SK-N-MC (cell line): ENCODE results near the gene CALN1.

ENCODE experiments used
- DNase-seq: peaks from one replicate; pipeline ENCODE4 v3.0.0-alpha.2; 2011; ENCODE audit warnings: low read depth, low spot score
- H3K27ac ChIP-seq: fragments of 200-600 bp; sonication (generic); 2 replicates; pipeline ENCODE4 v1.5.1; 2016; ENCODE audit warnings: mixed run types
- H3K36me3 ChIP-seq: fragments of 200-600 bp; sonication (generic); 2 replicates; pipeline ENCODE4 v1.6.1; 2017; ENCODE audit warnings: antibody characterized with exemption, low read length, mixed read lengths; ENCODE audit not compliant: insufficient read depth
- H3K4me3 ChIP-seq: fragments of 200-600 bp; sonication (generic); 2 replicates; pipeline ENCODE4 v1.5.1; 2016
- H3K9ac ChIP-seq: fragments of 200-600 bp; sonication (generic); 2 replicates; pipeline ENCODE4 v1.8.0; 2017; ENCODE audit warnings: mixed run types, mixed read lengths; ENCODE audit not compliant: insufficient read length
- H3K9me3 ChIP-seq: fragments of 200-600 bp; sonication (generic); 2 replicates; pipeline ENCODE4 v1.6.1; 2017; ENCODE audit warnings: low read depth, mild to moderate bottlenecking, antibody characterized with exemption, low read length, moderate library complexity, mixed read lengths
- EZH2 ChIP-seq: fragments of 200-600 bp; sonication (generic); IDR thresholded peaks from one replicate; pipeline ENCODE4 v1.6.1; 2017; ENCODE audit warnings: antibody characterized with exemption
- FOXP2 ChIP-seq: optimal IDR thresholded peaks from 2 replicates; pipeline ENCODE3; 2011; ENCODE audit warnings: mild to moderate bottlenecking, moderate library complexity; ENCODE audit not compliant: insufficient read depth; ENCODE audit errors: extremely low read length, control extremely low read depth
- POLR2AphosphoS5 ChIP-seq: IDR thresholded peaks from 2 replicates; pipeline ENCODE4 v1.6.1; 2012; ENCODE audit warnings: mild to moderate bottlenecking, low read depth, low read length, borderline replicate concordance

CALN1 gene

DNA sequence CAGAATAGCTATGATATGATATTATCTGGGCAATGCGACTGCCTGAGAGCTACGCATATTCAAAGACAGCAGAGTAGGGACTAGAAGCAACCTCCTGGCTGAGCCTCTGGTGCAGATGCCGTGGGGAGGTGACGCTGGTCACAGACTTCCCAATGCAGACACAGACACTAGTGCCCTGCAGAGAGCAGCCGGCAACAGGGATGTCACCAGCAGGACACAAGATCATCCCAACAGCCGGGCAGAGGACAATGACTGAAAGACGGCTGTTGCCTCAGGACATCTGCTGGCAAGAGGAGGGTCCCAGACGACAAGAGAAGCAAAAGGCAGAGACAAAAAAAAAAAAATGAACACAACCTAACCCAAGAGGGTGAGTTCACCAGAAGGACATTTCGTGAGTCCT lies 104.6 kb downstream of the CALN1 start:
- DNase-seq: no peak
- no peak overlapping the region for H3K4me3 ChIP-seq
- H3K9me3 ChIP-seq: no peaks in the 10 kb centered on the region
- no peak overlapping the region for H3K27ac ChIP-seq
- no peak for TF ChIP-seq EZH2
- TF ChIP-seq FOXP2: no peak
- TF ChIP-seq POLR2AphosphoS5: no peak
- no peak overlapping the region for H3K9ac ChIP-seq
- no peaks in the 10 kb centered on the region for H3K36me3 ChIP-seq

DNA sequence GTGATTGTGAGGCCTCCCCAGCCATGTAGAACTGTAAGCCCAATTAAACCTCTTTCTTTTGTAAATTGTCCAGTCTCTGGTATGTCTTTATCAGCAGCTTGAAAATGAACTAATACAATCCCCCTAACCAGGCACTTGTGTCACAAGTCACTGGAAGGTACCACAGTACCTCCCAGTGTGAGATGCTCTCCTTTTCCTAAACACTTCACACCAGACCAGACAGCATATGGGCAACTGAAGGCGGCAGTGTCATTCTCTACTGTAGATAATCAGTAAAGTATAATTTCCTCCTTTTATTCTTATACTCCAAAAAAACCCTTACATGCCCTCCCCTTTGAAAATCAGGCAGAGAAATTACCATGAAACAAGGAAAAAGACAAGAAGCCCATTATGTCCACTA lies 113.2 kb downstream of the CALN1 start:
- no peaks in the 10 kb centered on the region for H3K36me3 ChIP-seq
- H3K9ac ChIP-seq: no peak overlapping the region
- H3K4me3 ChIP-seq: no peak overlapping the region
- DNase-seq: no peak
- H3K27ac ChIP-seq: no peak overlapping the region
- no peaks in the 10 kb centered on the region for H3K9me3 ChIP-seq
- TF ChIP-seq POLR2AphosphoS5: no peak
- no peak for TF ChIP-seq FOXP2
- TF ChIP-seq EZH2: no peak

DNA sequence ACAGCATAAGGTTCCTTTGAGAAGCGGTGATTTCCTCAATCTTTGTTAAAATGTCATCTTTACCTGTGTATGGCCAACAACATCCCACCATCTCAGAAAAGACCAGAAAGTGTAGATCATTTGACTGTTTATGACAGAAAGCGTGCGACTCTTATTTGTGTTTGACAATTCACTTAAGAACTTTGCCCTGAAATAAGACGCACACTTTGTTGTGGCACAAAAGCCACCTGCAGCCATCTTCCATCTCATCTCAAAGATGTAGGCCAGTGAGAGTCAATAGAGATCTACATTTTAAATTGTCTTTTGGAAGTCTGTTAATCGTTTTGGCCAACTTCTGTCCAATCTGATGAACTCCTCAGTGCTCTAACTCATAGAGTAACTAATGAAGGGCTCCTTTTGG lies 114.0 kb downstream of the CALN1 start:
- TF ChIP-seq EZH2: no peak
- TF ChIP-seq POLR2AphosphoS5: no peak
- no peak for TF ChIP-seq FOXP2
- DNase-seq: no peak
- Histone ChIP-seq H3K27ac (no peak overlapping the region), H3K9ac (no peak overlapping the region), H3K36me3 (no peaks in the 10 kb centered on the region), H3K4me3 (no peak overlapping the region), H3K9me3 (no peaks in the 10 kb centered on the region)

DNA sequence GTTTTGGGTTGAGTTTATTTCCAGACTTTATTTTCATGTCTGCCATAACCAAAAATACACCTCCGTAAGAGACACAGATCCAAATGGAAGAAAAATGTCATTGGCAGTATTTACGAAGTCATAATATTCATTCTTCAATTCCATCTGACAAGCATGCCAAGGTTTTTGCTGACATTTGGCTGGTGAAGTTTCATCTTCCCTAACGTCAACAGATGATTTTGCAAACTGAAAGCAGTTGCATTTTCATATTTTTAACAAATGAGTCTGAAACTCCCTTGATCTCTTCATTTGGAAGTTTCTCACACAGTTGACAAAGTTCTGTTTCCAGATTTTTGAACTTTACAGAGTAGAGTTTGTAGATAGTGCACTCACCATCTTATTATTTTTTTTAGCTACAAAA lies 114.5 kb downstream of the CALN1 start:
- no peak for TF ChIP-seq FOXP2
- TF ChIP-seq POLR2AphosphoS5: no peak
- no peak for TF ChIP-seq EZH2
- DNase-seq: no peak
- H3K4me3 ChIP-seq: no peak overlapping the region
- H3K36me3 ChIP-seq: no peaks in the 10 kb centered on the region
- H3K9ac ChIP-seq: no peak overlapping the region
- H3K27ac ChIP-seq: no peak overlapping the region
- no peaks in the 10 kb centered on the region for H3K9me3 ChIP-seq

DNA sequence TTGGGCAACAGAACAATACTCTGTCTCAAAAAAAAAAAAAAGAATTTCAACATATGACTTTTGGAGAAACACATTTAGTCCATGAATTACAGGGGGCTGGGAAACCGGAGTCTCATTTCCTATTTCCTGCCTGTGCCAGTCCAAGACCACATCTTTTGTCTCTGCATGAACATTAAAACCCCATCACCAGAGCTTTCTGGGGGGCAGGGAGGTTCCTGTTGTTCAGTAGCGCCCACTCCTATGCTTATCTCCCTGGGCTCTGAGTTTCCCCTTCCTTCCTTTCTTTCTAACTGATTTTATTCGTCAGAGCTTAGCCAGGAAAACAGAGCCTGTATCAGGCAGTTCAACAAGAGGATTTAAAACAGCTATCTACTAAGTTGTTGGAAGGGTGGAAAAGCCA lies 119.3 kb downstream of the CALN1 start:
- no peak for DNase-seq
- Histone ChIP-seq H3K27ac (no peak overlapping the region), H3K9ac (no peak overlapping the region), H3K4me3 (no peak overlapping the region), H3K9me3 (no peaks in the 10 kb centered on the region), H3K36me3 (no peaks in the 10 kb centered on the region)
- TF ChIP-seq POLR2AphosphoS5 (no peak), EZH2 (no peak), FOXP2 (no peak)

DNA sequence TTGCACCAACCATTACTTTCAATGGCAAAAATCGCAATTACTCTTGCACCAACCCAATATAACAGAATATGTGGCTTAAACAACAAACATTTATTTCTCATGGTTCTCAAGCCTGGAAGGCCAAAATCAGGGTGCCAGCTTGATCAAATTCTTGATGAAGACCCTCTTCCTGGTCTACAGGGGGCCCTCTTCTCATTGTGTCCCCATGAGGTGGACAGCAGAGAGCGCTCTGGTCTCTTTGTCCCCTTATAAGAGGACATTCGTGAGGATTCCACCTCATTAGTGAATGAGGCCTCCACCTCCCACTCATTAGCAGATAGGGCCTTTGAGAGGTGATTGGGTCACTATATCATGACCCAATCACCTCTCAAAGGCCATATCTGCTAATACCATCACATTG lies 120.0 kb downstream of the CALN1 start:
- TF ChIP-seq POLR2AphosphoS5 (no peak), FOXP2 (no peak), EZH2 (no peak)
- DNase-seq: no peak
- H3K9me3 ChIP-seq: no peaks in the 10 kb centered on the region

DNA sequence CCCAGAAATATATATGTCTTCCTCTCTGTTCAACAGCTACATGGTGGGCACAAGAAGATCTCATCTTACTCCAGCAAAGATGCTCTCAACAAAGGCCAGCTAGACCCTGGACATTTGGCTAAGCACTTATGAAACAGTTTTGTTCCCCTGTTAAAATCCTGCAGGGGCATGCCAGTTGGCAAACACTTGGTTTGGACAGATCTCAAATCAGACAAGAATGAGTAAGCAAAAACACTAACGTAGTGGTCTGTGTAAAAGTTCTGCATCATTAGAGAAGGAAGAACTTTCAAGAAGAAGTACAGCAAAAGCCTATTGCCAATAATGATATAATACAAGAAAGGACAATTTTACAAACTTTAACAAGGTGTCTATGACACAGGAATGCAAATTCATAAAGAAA lies 125.6 kb downstream of the CALN1 start:
- TF ChIP-seq POLR2AphosphoS5 (no peak), EZH2 (no peak), FOXP2 (no peak)
- DNase-seq: no peak
- no peaks in the 10 kb centered on the region for H3K36me3 ChIP-seq
- no peak overlapping the region for H3K9ac ChIP-seq
- no peaks in the 10 kb centered on the region for H3K9me3 ChIP-seq
- H3K4me3 ChIP-seq: no peak overlapping the region
- H3K27ac ChIP-seq: no peak overlapping the region

More for the DNA sequence above, 120.0 kb downstream of the CALN1 start:
- no peak overlapping the region for H3K27ac ChIP-seq
- no peak overlapping the region for H3K4me3 ChIP-seq
- no peak overlapping the region for H3K9ac ChIP-seq
- H3K36me3 ChIP-seq: no peaks in the 10 kb centered on the region

DNA sequence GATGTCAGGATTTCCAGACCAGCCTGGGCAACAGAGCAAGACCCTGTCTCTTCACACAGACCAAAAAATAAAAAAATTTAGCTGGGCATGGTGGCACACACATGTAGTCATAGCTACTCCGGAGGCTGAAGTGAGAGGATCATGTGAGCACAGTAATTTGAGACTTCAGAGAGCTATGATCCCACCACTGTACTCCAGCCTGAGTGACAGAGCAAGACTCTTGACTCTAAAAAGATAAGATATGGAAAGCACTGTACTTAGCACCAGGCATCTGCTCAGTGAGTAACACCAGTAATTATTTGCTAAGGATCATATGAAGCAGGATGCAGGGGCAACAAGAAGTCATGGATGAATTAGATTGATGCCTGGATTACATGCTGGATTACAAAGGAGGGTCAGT lies 128.8 kb downstream of the CALN1 start:
- DNase-seq: no peak
- Histone ChIP-seq H3K4me3 (no peak overlapping the region), H3K9ac (no peak overlapping the region), H3K27ac (no peak overlapping the region), H3K36me3 (no peaks in the 10 kb centered on the region), H3K9me3 (no peaks in the 10 kb centered on the region)
- TF ChIP-seq POLR2AphosphoS5: no peak
- no peak for TF ChIP-seq EZH2
- no peak for TF ChIP-seq FOXP2

DNA sequence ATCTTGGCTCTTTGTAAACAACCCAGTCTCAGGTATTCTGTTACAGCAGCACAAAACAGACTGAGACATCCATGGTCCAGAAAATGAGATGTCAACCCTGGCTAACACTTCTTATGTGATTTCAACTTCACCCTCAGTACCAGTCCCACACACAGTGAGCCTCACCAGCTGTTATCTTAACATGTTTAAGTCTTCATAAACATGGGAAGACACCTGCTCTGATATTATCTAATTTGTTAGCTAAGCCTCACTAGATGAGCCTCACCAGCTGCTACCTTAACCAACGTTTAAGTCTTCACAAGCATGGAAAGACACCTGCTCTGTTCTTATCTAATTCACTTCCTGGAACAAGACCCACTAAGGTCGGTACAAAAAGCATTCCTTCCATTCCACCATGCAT lies 130.8 kb downstream of the CALN1 start:
- no peak overlapping the region for H3K9ac ChIP-seq
- H3K27ac ChIP-seq: no peak overlapping the region
- TF ChIP-seq POLR2AphosphoS5 (no peak), FOXP2 (no peak), EZH2 (no peak)
- DNase-seq: no peak
- no peaks in the 10 kb centered on the region for H3K9me3 ChIP-seq
- H3K4me3 ChIP-seq: no peak overlapping the region
- no peaks in the 10 kb centered on the region for H3K36me3 ChIP-seq
